ENCODE measurements around the gene MTUS2.
"Not testable (repeated sequence)": the region's sequence is repeated elsewhere in the genome, so short reads cannot be mapped to it uniquely, and the experiment has no call there.

MTUS2 gene

GRCh38 chr13:28981530-28981929, 161.4 kb downstream of the MTUS2 start:
- H3K4me3 ChIP-seq (replicated peaks; ENCODE audit: low read depth, low read length) = no peak overlapping the region
- no peak for DNase-seq (ENCODE audit: extremely low read depth, low read depth)
- no peak for TF ChIP-seq CTCF (IDR thresholded peaks at IDR 0.05; ENCODE audit: low read depth, low read length, missing control alignments)

GRCh38 chr13:28983641-28984040, 163.5 kb downstream of the MTUS2 start:
- TF ChIP-seq CTCF (IDR thresholded peaks at IDR 0.05; ENCODE audit: low read depth, low read length, missing control alignments) = no peak
- no peak for DNase-seq (ENCODE audit: extremely low read depth, low read depth)
- no peak overlapping the region for H3K4me3 ChIP-seq (replicated peaks; ENCODE audit: low read depth, low read length)

- no peak for TF ChIP-seq CTCF (IDR thresholded peaks at IDR 0.05; ENCODE audit: low read depth, low read length, missing control alignments)
- no peak overlapping the region for H3K4me3 ChIP-seq (replicated peaks; ENCODE audit: low read depth, low read length)
- no peak for DNase-seq (ENCODE audit: extremely low read depth, low read depth)
Observed at GRCh38 chr13:28984326-28984725, 164.2 kb downstream of the MTUS2 start.

- no peak for TF ChIP-seq CTCF (IDR thresholded peaks at IDR 0.05; ENCODE audit: low read depth, low read length, missing control alignments)
- no peak for DNase-seq (ENCODE audit: extremely low read depth, low read depth)
- no peak overlapping the region for H3K4me3 ChIP-seq (replicated peaks; ENCODE audit: low read depth, low read length)
Observed at GRCh38 chr13:28984825-28985224, 164.7 kb downstream of the MTUS2 start.

- H3K4me3 ChIP-seq (replicated peaks; ENCODE audit: low read depth, low read length); DNase-seq (ENCODE audit: extremely low read depth, low read depth): not testable (repeated sequence)
Observed at GRCh38 chr13:28990378-28990777, 170.2 kb downstream of the MTUS2 start.

- no peak for TF ChIP-seq CTCF (IDR thresholded peaks at IDR 0.05; ENCODE audit: low read depth, low read length, missing control alignments)
- no peak for DNase-seq (ENCODE audit: extremely low read depth, low read depth)
- H3K4me3 ChIP-seq (replicated peaks; ENCODE audit: low read depth, low read length) = no peak overlapping the region
Observed at GRCh38 chr13:28991764-28992163, 171.6 kb downstream of the MTUS2 start.

GRCh38 chr13:29000826-29001225, 180.7 kb downstream of the MTUS2 start:
- no peak for TF ChIP-seq CTCF (IDR thresholded peaks at IDR 0.05; ENCODE audit: low read depth, low read length, missing control alignments)
- DNase-seq (ENCODE audit: extremely low read depth, low read depth) = no peak
- H3K4me3 ChIP-seq (replicated peaks; ENCODE audit: low read depth, low read length) = no peak overlapping the region

All from HFF-Myc (cell line).